MM.1S (cell line): ENCODE measurements around the gene POP7.
"Not testable (repeated sequence)": the region's sequence is repeated elsewhere in the genome, so short reads cannot be mapped to it uniquely, and the experiment has no call there.

Experiments used
- CTCF ChIP-seq: fragments of 300-600 bp; sonication (generic); IDR thresholded peaks from 2 replicates; pipeline ENCODE4 v1.5.1; 2016; ENCODE audit warnings: antibody characterized with exemption, low read length, mixed read lengths
- EZH2 ChIP-seq: fragments of 300-600 bp; sonication (generic); optimal IDR thresholded peaks from 2 replicates; pipeline ENCODE3; 2017; ENCODE audit warnings: low read depth, mild to moderate bottlenecking, antibody characterized with exemption, low read length, mixed read lengths
- EZH2phosphoT487 ChIP-seq: fragments of 300-600 bp; sonication (generic); IDR thresholded peaks from 2 replicates; pipeline ENCODE4 v1.6.1; 2018; ENCODE audit warnings: antibody characterized with exemption, low read length

GRCh38 chr7:100669106-100669505 is 36.8 kb upstream of the POP7 start:
- not testable (repeated sequence) for TF ChIP-seq EZH2phosphoT487, CTCF, EZH2
